Spleen (tissue), 11 donors: ENCODE measurements around the gene WDFY4. TPM values are rescaled to one million over a fixed set of nuclear protein-coding genes. Genes with fewer than 3 reads are reported as not detected.

Source experiments
- DNase-seq: peaks from one replicate; pipeline ENCODE4 v3.0.0-alpha.2; 2020
- H3K27ac ChIP-seq, 8 donors: fragments of 200-600 bp; sonication (generic) in 7 of 8; 1 replicate in 4 of 8; 2 replicates in 4 of 8; pipeline versions ENCODE4 v1.5.0 to v1.8.0; 2016 to 2021; ENCODE audit warnings: inconsistent platforms in 4 of 8, mild to moderate bottlenecking in 4 of 8, moderate library complexity in 1 of 8
- H3K27me3 ChIP-seq, 7 donors: fragments of 200-600 bp; sonication (generic) in 6 of 7; replicated peaks in 1 of 7; 1 replicate in 4 of 7; 2 replicates in 3 of 7; pipeline versions ENCODE4 v1.5.0 to v1.8.0; 2016 to 2021; ENCODE audit warnings: inconsistent platforms in 3 of 7, mild to moderate bottlenecking in 1 of 7
- H3K36me3 ChIP-seq, 6 donors: fragments of 200-600 bp; sonication (generic) in 5 of 6; 1 replicate in 4 of 6; 2 replicates in 2 of 6; pipeline versions ENCODE4 v1.5.0 to v1.8.0; 2016 to 2021; ENCODE audit warnings: inconsistent platforms in 2 of 6
- H3K4me1 ChIP-seq, 6 donors: fragments of 200-600 bp; sonication (generic) in 5 of 6; 1 replicate in 3 of 6; 2 replicates in 3 of 6; pipeline versions ENCODE4 v1.5.0 to v1.8.0; 2016 to 2021; ENCODE audit warnings: inconsistent platforms in 3 of 6
- H3K4me3 ChIP-seq, 8 donors: fragments of 200-600 bp; sonication (generic) in 7 of 8; 1 replicate in 4 of 8; 2 replicates in 4 of 8; pipeline versions ENCODE4 v1.5.0 to v1.8.0; 2016 to 2021; ENCODE audit warnings: inconsistent platforms in 4 of 8, mild to moderate bottlenecking in 4 of 8, moderate library complexity in 2 of 8
- H3K9me3 ChIP-seq, 8 donors: fragments of 200-600 bp; sonication (generic) in 7 of 8; 1 replicate in 4 of 8; 2 replicates in 4 of 8; pipeline versions ENCODE4 v1.5.0 to v1.8.0; 2016 to 2021; ENCODE audit warnings: inconsistent platforms in 4 of 8
- POLR2A ChIP-seq, 3 donors: fragments of 450-650 bp; IDR thresholded peaks; one replicate each; pipeline ENCODE4 v1.5.1; 2017; ENCODE audit warnings: antibody characterized with exemption in 3 of 3, mild to moderate bottlenecking in 1 of 3
- POLR2AphosphoS5 ChIP-seq, 3 donors: sonication (generic); formaldehyde crosslinking; IDR thresholded peaks; one replicate each; pipeline ENCODE4 v1.5.1; 2017; ENCODE audit warnings: antibody characterized with exemption in 3 of 3
- WGBS, 5 donors: extraction: QIAGEN DNeasy Blood & Tissue Kit in 3 of 5; methylation state at CpG; one replicate each; pipeline versions ENCODE4 v1.1.5 to v1.1.7; 2013 to 2018; 5-methylcytosine and 5-hydroxymethylcytosine counted together
- intact Hi-C: fragments of 100-400 bp; cut with DNase I; formaldehyde crosslinking; loops from one replicate; pipeline ENCODE4 v1.15.0; 2023; ENCODE audit warnings: low total_unique reads
- polyA plus RNA-seq, 3 donors: library from polyadenylated mRNA; stranded (reverse); fragments of 200-250 nt; gene quantifications; one replicate each; pipeline ENCODE4 v1.2.1, GENCODE V29; 2013
- total RNA-seq, 7 donors: library from RNA; depleted of rRNA in 3 of 7; stranded (reverse); fragments of >200 nt in 3 of 7; fragmentation: NEBNext Ultra II Directional in 4 of 7; extraction: Animal tissue kit (Norgen Biotek cat#: 25700) in 4 of 7; gene quantifications; one replicate each; pipeline versions ENCODE4 v1.1.0 to v1.2.1, GENCODE V29; 2016 to 2021
- TF ChIP-seq, protein P1 (sequence below), 11 experiments: fragments of 200-600 bp in 7 of 11; fragments of 450-650 bp in 4 of 11; sonication (generic) in 4 of 11; IDR thresholded peaks in 8 of 11; conservative IDR thresholded peaks in 3 of 11; 1 replicate in 7 of 11; 2 replicates in 4 of 11; pipeline versions ENCODE4 v1.4.0 to v1.8.0; 2016 to 2021; ENCODE audit warnings: antibody characterized with exemption in 11 of 11, inconsistent platforms in 4 of 11, mild to moderate bottlenecking in 1 of 11
- donor health status: healthy with polysubstance abuse.
- donor health status: DM: no; HTN: no; CAD: no; lungs with moderate emphysema.
- donor health status: DM: no; HTN: no; CAD: no.
- donor health status: Bipolar disorder and iron deficiency.
- donor health status: healthy.
- donor health status: DM: no; HTN: no; CAD: no.
- donor health status: DM: yes; HTN: yes; CAD: no.

Gene WDFY4
- total and polyA plus RNA-seq, 10 donors: 31.7 to 120 (median 88.9) TPM

DNA sequence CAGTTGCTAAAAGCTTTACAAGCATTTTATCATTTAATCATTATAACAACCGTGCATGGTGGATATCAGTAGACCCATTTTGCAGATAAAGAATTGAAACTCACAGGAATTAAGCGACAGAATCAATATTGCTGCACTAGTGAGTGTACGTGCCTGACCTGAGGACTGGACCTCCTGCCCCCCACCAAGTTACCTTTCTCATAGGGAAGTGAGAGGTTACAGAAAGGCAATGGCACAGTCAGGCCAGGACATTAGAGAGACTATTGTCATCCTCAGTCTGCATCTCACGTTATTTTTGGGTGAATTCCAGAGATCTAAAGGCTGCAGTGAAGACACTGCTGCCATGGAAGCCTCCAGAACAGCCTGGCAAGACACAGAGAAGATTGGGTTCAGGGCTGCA lies 80.9 kb downstream of the WDFY4 start:
- intact Hi-C loops: no loop called here
- DNase-seq: no peak
- 87 to 96% (median 91%) methylated on average over 4 of the region's 4 CpGs for WGBS, 5 donors
- TF ChIP-seq POLR2AphosphoS5 (IDR thresholded peaks at IDR 0.05) (no peak), POLR2A (IDR thresholded peaks at IDR 0.05) (no peak)
- TF ChIP-seq, protein P1, sequence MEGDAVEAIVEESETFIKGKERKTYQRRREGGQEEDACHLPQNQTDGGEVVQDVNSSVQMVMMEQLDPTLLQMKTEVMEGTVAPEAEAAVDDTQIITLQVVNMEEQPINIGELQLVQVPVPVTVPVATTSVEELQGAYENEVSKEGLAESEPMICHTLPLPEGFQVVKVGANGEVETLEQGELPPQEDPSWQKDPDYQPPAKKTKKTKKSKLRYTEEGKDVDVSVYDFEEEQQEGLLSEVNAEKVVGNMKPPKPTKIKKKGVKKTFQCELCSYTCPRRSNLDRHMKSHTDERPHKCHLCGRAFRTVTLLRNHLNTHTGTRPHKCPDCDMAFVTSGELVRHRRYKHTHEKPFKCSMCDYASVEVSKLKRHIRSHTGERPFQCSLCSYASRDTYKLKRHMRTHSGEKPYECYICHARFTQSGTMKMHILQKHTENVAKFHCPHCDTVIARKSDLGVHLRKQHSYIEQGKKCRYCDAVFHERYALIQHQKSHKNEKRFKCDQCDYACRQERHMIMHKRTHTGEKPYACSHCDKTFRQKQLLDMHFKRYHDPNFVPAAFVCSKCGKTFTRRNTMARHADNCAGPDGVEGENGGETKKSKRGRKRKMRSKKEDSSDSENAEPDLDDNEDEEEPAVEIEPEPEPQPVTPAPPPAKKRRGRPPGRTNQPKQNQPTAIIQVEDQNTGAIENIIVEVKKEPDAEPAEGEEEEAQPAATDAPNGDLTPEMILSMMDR (IDR thresholded peaks at IDR 0.05 in 8 of 11, conservative IDR thresholded peaks at IDR 0.05 in 3 of 11): no peak
- Histone ChIP-seq H3K4me3 (no peak overlapping the region), H3K27me3 (no peaks in the 10 kb centered on the region), H3K36me3 (peaks cover 0 to 97% (median 6%) of the 10 kb centered on the region in 6 donors), H3K27ac (no peak overlapping the region), H3K9me3 (no peaks in the 10 kb centered on the region), H3K4me1 (peaks cover 0 to 7% (median 3%) of the 10 kb centered on the region in 6 donors)

DNA sequence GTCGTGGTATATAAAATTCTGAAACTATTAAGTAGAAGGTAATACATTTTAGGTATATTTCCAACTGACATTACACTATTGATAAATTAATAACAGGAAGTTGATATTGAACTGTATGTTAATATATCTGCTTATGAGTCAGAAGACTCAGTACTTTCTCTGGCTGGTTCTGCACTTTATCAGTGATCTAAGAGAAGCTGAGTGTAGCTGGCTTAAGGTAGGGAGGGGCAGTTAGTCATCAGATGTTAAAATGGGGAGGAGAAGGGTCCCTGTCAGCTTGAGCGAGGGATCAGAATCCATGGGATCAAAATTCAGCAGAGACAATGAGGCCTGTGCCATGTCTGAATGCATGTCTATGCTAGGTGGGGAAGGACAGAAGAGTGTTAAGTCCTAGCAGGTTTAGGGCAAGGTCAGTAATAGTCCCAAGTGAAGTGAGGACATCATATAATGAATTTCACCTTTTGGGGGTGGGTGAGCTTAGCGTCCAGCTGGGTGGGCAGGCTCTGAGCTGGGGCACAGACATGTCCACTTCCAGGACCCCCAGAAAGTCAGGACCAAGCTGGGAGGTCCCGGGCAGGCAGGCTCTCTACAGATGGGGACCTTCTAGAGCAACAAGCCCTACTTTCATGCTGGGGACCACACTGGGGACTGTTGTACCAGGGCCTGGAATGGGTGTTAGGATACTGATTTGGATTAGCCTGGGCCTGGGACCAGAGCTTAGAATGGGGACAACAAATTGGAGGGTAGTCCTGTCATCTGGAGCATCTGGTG lies 82.9 kb downstream of the WDFY4 start:
- peaks cover 0 to 93% (median 3%) of the 10 kb centered on the region in 6 donors for H3K36me3 ChIP-seq
- no peaks in the 10 kb centered on the region for H3K9me3 ChIP-seq
- no peak for DNase-seq
- no peak for TF ChIP-seq POLR2AphosphoS5 (IDR thresholded peaks at IDR 0.05)
- no peak for TF ChIP-seq POLR2A (IDR thresholded peaks at IDR 0.05)
- TF ChIP-seq, protein P1 (IDR thresholded peaks at IDR 0.05 in 8 of 11, conservative IDR thresholded peaks at IDR 0.05 in 3 of 11): no peak
- no peak overlapping the region for H3K4me3 ChIP-seq
- H3K27me3 ChIP-seq: no peaks in the 10 kb centered on the region
- WGBS, 5 donors: 90 to 94% (median 93%) methylated on average over 4 of the region's 4 CpGs
- intact Hi-C loops: no loop called here
- H3K4me1 ChIP-seq: peaks cover 5 to 13% (median 7%) of the 10 kb centered on the region in 6 donors
- H3K27ac ChIP-seq: no peak overlapping the region

DNA sequence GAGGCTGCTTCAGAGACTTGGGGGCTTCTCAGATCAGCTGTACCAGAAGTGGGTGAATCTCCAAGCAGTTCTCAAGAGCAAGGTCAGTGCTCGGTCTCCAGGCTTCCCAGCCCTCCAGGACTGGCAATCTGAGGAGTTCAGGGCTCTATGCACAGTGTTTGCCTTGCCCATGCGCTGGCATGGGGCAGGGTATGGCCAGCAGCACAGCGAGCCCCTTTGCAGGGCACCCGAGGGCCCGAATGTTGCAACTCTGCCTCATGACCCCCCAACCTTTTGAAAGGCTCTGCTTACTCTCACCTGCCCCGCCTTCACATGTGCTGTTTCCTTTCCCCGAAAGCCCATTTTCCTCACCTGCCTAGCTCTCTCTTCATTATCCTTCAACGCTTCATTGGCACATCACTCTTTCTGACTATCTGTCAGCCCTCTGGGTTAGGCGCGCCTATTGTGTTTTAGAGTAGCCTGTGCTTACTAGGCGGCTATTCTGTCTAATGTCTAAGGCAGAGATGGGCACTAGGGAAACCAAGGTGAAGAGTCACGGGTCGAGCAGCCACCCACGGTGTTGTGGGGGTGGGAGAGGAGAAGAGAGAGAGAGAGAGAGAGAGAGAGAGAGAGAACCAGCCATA lies 83.6 kb downstream of the WDFY4 start:
- TF ChIP-seq POLR2AphosphoS5 (IDR thresholded peaks at IDR 0.05) (no peak), POLR2A (IDR thresholded peaks at IDR 0.05) (no peak)
- TF ChIP-seq, protein P1 (IDR thresholded peaks at IDR 0.05 in 8 of 11, conservative IDR thresholded peaks at IDR 0.05 in 3 of 11): no peak
- peaks cover 5 to 13% (median 7%) of the 10 kb centered on the region in 6 donors for H3K4me1 ChIP-seq
- H3K36me3 ChIP-seq: peaks cover 0 to 86% (median 3%) of the 10 kb centered on the region in 6 donors
- intact Hi-C loops: no loop called here
- no peaks in the 10 kb centered on the region for H3K9me3 ChIP-seq
- H3K27me3 ChIP-seq: no peaks in the 10 kb centered on the region
- no peak for DNase-seq
- H3K27ac ChIP-seq: no peak overlapping the region
- no peak overlapping the region for H3K4me3 ChIP-seq
- WGBS, 5 donors: 83 to 94% (median 91%) methylated on average over 13 to 14 of the region's 14 CpGs

DNA sequence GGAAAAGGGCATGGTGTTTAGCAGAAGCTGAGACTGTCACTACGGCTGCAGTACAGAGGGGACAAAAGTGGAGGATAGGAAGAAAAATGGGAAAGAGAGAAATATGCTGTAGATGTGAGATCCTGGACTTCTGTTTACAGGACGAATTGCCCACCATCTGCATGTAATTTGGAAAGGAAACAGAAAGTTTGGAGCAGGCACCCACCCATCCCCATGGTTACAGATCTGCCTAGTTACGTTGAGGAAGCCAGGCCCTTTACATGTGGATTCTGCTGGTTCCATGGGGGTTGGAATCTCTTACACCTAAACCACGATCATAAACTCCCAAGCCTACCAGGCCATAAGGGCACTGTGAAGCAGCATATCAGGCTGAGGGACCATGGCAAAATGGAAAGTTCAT lies 84.3 kb downstream of the WDFY4 start:
- H3K27ac ChIP-seq: no peak overlapping the region
- TF ChIP-seq POLR2A (IDR thresholded peaks at IDR 0.05) (no peak), POLR2AphosphoS5 (IDR thresholded peaks at IDR 0.05) (no peak)
- TF ChIP-seq, protein P1 (IDR thresholded peaks at IDR 0.05 in 8 of 11, conservative IDR thresholded peaks at IDR 0.05 in 3 of 11): no peak
- no peak overlapping the region for H3K4me3 ChIP-seq
- H3K27me3 ChIP-seq: no peaks in the 10 kb centered on the region
- WGBS, 5 donors: 81 to 94% (median 87%) methylated on average over 4 of the region's 4 CpGs
- peaks cover 5 to 13% (median 7%) of the 10 kb centered on the region in 6 donors for H3K4me1 ChIP-seq
- no peaks in the 10 kb centered on the region for H3K9me3 ChIP-seq
- DNase-seq: no peak
- intact Hi-C loops: no loop called here
- peaks cover 0 to 86% (median 3%) of the 10 kb centered on the region in 6 donors for H3K36me3 ChIP-seq
